Right atrium auricular region (tissue), 2 donors: ENCODE measurements around the gene LILRA6. TPM values are rescaled to one million over a fixed set of nuclear protein-coding genes. Genes with fewer than 3 reads are reported as not detected.

Experiments
- DNase-seq: peaks from one replicate; pipeline ENCODE4 v3.0.0-alpha.2; 2019; ENCODE audit warnings: low spot score
- H3K27ac ChIP-seq, 2 donors: fragments of 200-600 bp; sonication (generic); 1 replicate in 1 of 2; 2 replicates in 1 of 2; pipeline ENCODE4 v1.5.1; 2016 to 2019
- H3K27me3 ChIP-seq, 2 donors: fragments of 200-600 bp; sonication (generic); one replicate each; pipeline versions ENCODE4 v1.5.1 to v1.6.0; 2017 to 2019
- H3K36me3 ChIP-seq: fragments of 200-600 bp; sonication (generic); one replicate; pipeline ENCODE4 v1.5.1; 2016
- H3K4me1 ChIP-seq, 2 donors: fragments of 200-600 bp; sonication (generic); one replicate each; pipeline versions ENCODE4 v1.5.1 to v1.6.0; 2017 to 2019
- H3K4me3 ChIP-seq, 2 donors: fragments of 200-600 bp; sonication (generic); 1 replicate in 1 of 2; 2 replicates in 1 of 2; pipeline ENCODE4 v1.5.1; 2017 to 2019; ENCODE audit warnings: mild to moderate bottlenecking in 1 of 2, moderate library complexity in 1 of 2
- H3K9me3 ChIP-seq, 2 donors: fragments of 200-600 bp; sonication (generic); one replicate each; pipeline ENCODE4 v1.5.1; 2019
- total RNA-seq, 2 donors: library from RNA; depleted of rRNA; stranded (reverse); fragments of >200 nt; gene quantifications; one replicate each; pipeline ENCODE4 v1.1.0, GENCODE V29; 2016
- TF ChIP-seq, protein P1 (sequence below), 2 donors: fragments of 200-600 bp; sonication (generic); IDR thresholded peaks; one replicate each; pipeline ENCODE4 v1.5.1; 2019; ENCODE audit warnings: antibody characterized with exemption in 2 of 2

LILRA6 gene
- total RNA-seq, 2 donors from 2014 or later = 1.7 TPM; not detected in 1

DNA sequence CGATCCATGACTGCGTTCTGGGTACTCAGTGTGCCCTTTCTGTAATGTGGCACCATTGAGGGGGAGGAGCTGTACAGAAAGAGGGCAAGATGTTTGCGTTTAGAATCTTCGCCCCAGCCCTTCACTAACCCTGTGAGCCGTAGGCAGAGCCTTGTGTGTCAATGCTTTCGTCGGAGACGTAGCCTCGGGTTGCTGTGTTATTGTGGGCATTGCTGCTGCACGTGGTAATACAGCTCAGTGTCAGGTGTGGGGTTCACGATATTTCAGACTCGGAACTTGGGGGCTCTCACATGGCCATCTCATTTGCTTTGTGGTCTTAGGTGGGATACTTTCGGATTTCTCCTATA lies 35.8 kb downstream of the LILRA6 start:
- Histone ChIP-seq H3K4me1 (peaks cover 0 to 89% of the 10 kb centered on the region in 2 donors), H3K4me3 (no peak overlapping the region), H3K36me3 (peaks cover 66% of the 10 kb centered on the region), H3K27ac (peak overlapping the region; percentile 36 to 57), H3K9me3 (no peaks in the 10 kb centered on the region), H3K27me3 (no peaks in the 10 kb centered on the region)
- DNase-seq = no peak
- TF ChIP-seq, protein P1, sequence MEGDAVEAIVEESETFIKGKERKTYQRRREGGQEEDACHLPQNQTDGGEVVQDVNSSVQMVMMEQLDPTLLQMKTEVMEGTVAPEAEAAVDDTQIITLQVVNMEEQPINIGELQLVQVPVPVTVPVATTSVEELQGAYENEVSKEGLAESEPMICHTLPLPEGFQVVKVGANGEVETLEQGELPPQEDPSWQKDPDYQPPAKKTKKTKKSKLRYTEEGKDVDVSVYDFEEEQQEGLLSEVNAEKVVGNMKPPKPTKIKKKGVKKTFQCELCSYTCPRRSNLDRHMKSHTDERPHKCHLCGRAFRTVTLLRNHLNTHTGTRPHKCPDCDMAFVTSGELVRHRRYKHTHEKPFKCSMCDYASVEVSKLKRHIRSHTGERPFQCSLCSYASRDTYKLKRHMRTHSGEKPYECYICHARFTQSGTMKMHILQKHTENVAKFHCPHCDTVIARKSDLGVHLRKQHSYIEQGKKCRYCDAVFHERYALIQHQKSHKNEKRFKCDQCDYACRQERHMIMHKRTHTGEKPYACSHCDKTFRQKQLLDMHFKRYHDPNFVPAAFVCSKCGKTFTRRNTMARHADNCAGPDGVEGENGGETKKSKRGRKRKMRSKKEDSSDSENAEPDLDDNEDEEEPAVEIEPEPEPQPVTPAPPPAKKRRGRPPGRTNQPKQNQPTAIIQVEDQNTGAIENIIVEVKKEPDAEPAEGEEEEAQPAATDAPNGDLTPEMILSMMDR (IDR thresholded peaks at IDR 0.05) = no peak

DNA sequence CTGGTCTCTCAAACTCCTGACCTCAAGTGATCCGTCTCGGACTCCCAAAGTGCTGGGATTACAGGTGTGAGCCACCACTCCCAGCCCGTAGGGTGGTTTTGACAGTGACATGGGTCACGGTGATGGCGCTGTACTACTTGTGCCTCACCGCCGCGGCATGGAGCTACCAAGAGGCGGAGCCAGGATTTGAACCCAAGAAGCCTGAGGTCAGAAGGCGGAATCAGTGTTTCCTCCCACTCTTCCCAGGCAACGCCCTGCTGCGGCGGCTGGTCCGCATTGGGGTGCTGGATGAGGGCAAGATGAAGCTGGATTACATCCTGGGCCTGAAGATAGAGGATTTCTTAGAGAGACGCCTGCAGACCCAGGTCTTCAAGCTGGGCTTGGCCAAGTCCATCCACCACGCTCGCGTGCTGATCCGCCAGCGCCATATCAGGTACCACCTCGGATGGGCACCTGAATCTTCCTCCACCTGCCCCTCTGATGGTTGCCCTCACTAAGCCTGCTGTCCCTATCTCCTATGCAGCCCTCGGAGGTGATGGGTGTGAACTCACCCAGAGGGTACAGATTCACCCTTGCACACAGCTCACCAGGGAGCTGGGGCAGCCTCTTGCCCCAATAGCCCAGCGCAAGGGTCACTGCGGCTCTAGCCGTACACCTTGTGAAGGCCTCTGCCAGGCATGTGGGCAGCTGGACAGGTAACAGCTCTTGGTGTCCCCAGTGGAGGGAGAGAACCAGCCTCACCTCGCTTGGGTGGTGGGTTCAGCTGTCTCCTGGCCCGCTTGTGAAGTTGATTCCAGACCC lies 36.4 kb downstream of the LILRA6 start:
- H3K9me3 ChIP-seq = no peaks in the 10 kb centered on the region
- H3K27ac ChIP-seq = peak overlapping the region; percentile 36 to 57
- no peaks in the 10 kb centered on the region for H3K27me3 ChIP-seq
- H3K36me3 ChIP-seq = peaks cover 72% of the 10 kb centered on the region
- H3K4me1 ChIP-seq = peaks cover 0 to 95% of the 10 kb centered on the region in 2 donors
- TF ChIP-seq, protein P1 (IDR thresholded peaks at IDR 0.05) = no peak
- no peak for DNase-seq
- H3K4me3 ChIP-seq = no peak overlapping the region

DNA sequence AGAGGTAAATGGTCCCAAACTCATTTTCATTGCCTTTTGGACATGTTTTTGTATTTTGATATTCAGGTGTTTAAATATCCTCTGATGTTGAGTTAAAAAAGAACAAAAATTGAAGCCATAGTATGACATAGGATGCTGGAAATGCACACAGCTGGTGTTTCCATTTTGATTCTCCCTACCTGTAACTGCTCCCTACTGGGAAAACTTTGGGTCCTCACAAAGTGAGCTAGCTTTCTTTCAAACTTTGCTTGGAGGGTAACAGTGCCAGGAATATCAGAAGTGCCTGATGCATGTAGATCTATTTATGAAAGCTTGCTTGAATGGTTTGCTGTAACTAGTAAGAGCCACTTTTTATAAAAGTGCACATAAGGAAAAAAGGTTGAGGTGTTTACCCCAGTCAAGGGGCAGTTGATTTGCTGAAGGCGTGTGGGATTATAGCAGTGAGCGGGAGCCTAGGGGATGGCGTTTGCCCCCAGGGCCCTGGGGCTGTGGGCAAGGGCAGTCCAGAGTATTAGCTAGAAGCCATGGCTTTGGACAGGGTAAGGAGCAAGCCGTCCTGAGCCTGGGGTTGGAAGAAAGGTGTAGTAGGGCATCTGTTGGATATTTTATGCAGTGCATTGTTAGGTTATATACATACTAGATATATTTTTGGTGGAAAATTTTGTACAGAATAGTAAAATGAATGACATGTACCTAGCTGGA lies 37.7 kb downstream of the LILRA6 start:
- Histone ChIP-seq H3K27me3 (no peaks in the 10 kb centered on the region), H3K9me3 (no peaks in the 10 kb centered on the region), H3K27ac (no peak overlapping the region), H3K4me3 (no peak overlapping the region), H3K4me1 (peaks cover 0 to 88% of the 10 kb centered on the region in 2 donors), H3K36me3 (peaks cover 73% of the 10 kb centered on the region)
- no peak for DNase-seq
- TF ChIP-seq, protein P1 (IDR thresholded peaks at IDR 0.05) = no peak

DNA sequence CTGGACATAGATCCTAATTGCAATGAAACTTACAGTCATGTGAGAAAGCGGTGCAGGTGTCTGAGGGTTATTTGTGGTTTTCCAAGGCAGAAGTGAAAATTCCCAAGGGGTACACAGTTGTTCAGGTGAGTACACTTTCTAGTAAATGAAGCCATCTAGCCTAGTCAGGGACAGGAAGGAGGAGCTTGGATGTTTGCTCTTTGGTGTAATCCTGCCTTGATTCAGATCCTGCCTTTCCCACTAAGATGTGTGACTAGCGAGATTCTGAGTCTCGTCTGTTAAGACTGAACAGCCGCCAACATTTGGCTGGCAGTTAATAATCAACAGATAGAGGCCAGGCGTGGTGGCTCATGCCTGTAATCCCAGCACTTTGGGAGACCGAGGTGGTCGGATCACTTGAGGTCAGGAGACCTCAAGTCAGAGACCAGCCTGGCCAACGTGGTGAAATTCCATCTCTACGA lies 39.4 kb downstream of the LILRA6 start:
- DNase-seq = no peak
- Histone ChIP-seq H3K36me3 (peaks cover 70% of the 10 kb centered on the region), H3K27me3 (no peaks in the 10 kb centered on the region), H3K27ac (peak overlapping the region in 1 of 2 donors; percentile 98), H3K4me3 (no peak overlapping the region), H3K4me1 (peaks cover 0 to 73% of the 10 kb centered on the region in 2 donors), H3K9me3 (no peaks in the 10 kb centered on the region)
- TF ChIP-seq, protein P1 (IDR thresholded peaks at IDR 0.05) = no peak

DNA sequence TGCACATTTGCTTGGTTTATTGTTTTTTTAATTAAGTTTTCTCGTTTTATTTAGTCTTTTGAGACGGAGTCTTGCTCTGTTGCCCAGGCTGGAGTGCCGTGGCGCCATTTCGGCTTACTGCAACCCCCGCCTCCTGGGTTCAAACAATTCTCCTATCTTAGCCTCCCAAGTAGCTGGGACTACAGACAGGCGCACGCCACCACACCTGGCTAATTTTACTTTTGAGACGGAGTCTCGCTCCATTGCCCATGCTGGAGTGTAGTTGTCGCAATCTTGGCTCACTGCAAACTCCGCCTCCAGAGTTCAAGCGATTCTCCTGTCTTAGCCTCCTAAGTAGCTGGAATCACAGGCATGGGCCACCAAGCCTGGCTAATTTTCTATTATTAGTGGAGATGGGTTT lies 40.6 kb downstream of the LILRA6 start:
- Histone ChIP-seq H3K27me3 (no peaks in the 10 kb centered on the region), H3K9me3 (no peaks in the 10 kb centered on the region), H3K36me3 (peaks cover 58% of the 10 kb centered on the region), H3K4me1 (peaks cover 0 to 64% of the 10 kb centered on the region in 2 donors), H3K4me3 (peak overlapping the region; percentile 73), H3K27ac (peak overlapping the region in 1 of 2 donors; percentile 98)
- TF ChIP-seq, protein P1 (IDR thresholded peaks at IDR 0.05) = no peak
- DNase-seq = no peak
